Uterus (tissue), 2 donors: Measurements from ENCODE around the gene MAP3K14.

Experiments used
- CTCF ChIP-seq, 4 experiments: fragments of 200-600 bp in 2 of 4; fragments of 450-650 bp in 2 of 4; sonication (generic) in 2 of 4; IDR thresholded peaks; one replicate each; pipeline ENCODE4 v1.5.1; 2016 to 2019; ENCODE audit warnings: antibody characterized with exemption in 4 of 4, mild to moderate bottlenecking in 2 of 4, moderate library complexity in 1 of 4
- POLR2A ChIP-seq, 2 donors: fragments of 450-650 bp; IDR thresholded peaks; one replicate each; pipeline ENCODE4 v1.6.1; 2016; ENCODE audit warnings: antibody characterized with exemption in 2 of 2, mild to moderate bottlenecking in 1 of 2, moderate library complexity in 1 of 2

- TF ChIP-seq CTCF (IDR thresholded peaks at IDR 0.05) (no peak), POLR2A (IDR thresholded peaks at IDR 0.05) (no peak)
These were observed 54.0 kb downstream of the MAP3K14 start for GRCh38 chr17:45262516-45263476.
